Left ventricle myocardium superior (tissue), 1 donor: Measurements from ENCODE around the gene DCST2. TPM values are rescaled to one million over a fixed set of nuclear protein-coding genes. Genes with fewer than 3 reads are reported as not detected.

ENCODE experiments used
- ATAC-seq: fragments of 200-7000 bp; cut with Tn5 transposase; one replicate; pipeline ENCODE4 v1.9.1; 2020; ENCODE audit warnings: mild to moderate bottlenecking, moderate library complexity
- DNase-seq: peaks from one replicate; pipeline ENCODE4 v3.0.0-alpha.2; 2020
- intact Hi-C: fragments of 100-400 bp; cut with micrococcal nuclease; formaldehyde crosslinking; loops from one replicate; pipeline ENCODE4 v1.11.0; 2022
- long read RNA-seq: library from polyadenylated mRNA; unstranded; transcript quantifications from one replicate; pipeline ENCODE4 v2.0.0, GENCODE V29; 2021
- total RNA-seq: library from RNA; stranded (reverse); fragmentation: NEBNext Ultra II Directional; extraction: Animal tissue kit (Norgen Biotek cat#: 25700); gene quantifications from one replicate; pipeline ENCODE4 v1.2.1, GENCODE V29; 2021
- donor health status: DM: no; HTN: yes; CAD: no; lungs with severe emphysema.

The DCST2 gene
- total RNA-seq = 0.37 TPM
- long read RNA-seq = 0 reads

DNA sequence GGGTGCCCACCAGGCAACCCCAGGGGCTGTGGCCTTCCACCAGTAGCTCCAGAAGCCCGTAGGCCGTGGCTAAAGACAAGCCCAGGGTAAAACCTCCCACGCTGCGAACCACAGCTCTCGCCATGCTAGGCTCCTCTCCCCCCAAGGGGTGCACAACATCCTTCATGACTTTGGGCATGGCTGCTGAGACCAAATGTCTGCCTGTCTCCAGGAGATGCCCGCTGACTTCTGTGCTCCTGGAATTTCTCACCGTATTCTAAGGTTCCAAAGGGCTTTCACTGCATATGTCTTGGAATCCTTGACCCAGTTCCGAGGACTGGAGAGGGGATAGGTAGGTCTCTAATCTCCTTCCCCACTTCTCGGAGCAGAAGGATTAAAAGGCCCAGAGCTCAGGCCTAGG, at the start of gene DCST2, which contains the start of gene DCST1:
Gene DCST2 (minus strand): TSS at position 258 of the 400 bp plus-strand sequence. CDS start 80 bp downstream, at position 178.
Gene DCST1 (plus strand): TSS at position 301 of the 400 bp plus-strand sequence. CDS start 213 bp downstream, outside the sequence.
- intact Hi-C loops = no loop called here
- ATAC-seq = no peak
- DNase-seq = no peak

GRCh38 chr1:155083052-155083541, 49.5 kb upstream of the DCST2 start:
- DNase-seq (peak; percentile 23), ATAC-seq (no peak)
- intact Hi-C loops = no loop called here

- intact Hi-C loops = no loop called here
- DNase-seq (peak; percentile 16), ATAC-seq (no peak)
Measured at GRCh38 chr1:155082301-155083051, 48.9 kb upstream of the DCST2 start.

- intact Hi-C loops = no loop called here
- ATAC-seq (no peak), DNase-seq (peak; percentile 30)
Measured at GRCh38 chr1:155081472-155082300, 48.1 kb upstream of the DCST2 start.

- DNase-seq (no peak), ATAC-seq (no peak)
- intact Hi-C loops = no loop called here
Measured at GRCh38 chr1:155080312-155081228, 47.0 kb upstream of the DCST2 start.

GRCh38 chr1:155079487-155080311, 46.1 kb upstream of the DCST2 start:
- intact Hi-C loops = no loop called here
- ATAC-seq = no peak
- DNase-seq = no peak

- intact Hi-C loops = no loop called here
- no peak for ATAC-seq
- no peak for DNase-seq
Measured at GRCh38 chr1:155079210-155079486, 45.6 kb upstream of the DCST2 start.

- DNase-seq = peak; percentile 86
- ATAC-seq = peak; percentile 84
- intact Hi-C loops = no loop called here
Measured at GRCh38 chr1:155078469-155079209, 45.1 kb upstream of the DCST2 start, which contains the start of gene EFNA3. EFNA3 (plus strand) TSS chr1:155078837; CDS start chr1:155078942, 105 bp downstream.

DNA sequence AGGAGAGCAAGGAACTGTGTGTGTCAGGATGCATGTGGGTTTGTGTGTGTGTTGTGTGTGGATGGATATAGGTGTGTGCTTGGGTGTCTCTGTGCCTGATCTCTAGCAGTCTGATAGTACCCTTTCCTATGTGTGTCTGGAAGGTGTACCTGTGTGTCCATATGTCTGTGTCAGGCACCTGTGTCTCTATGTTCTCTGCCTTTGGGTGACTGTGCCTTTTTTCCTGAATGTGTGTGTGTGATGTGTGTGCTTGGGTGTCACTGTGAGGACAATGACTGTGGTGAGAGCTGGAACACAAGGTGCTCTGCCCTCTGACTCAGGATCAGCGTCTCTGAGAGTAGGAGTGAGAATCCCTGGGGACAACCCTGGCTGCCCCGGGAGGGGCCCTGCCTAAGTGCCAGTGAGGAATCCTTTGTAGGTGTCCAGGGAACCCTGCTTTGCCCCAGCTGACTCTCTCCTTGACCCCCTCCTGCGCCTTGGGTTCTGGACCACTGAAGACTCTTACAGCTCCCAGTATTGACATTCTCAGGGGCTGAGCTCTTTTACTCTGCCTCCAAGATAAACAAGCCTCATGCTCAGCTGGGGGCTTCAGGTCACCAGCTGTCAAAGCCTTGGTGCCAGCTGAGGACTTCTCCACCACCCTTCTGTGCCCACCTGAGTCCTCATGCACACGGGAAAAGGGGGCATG, 44.3 kb upstream of the DCST2 start:
- ATAC-seq (no peak), DNase-seq (no peak)
- intact Hi-C loops = no loop called here

- DNase-seq = no peak
Measured at GRCh38 chr1:155077346-155077745, 43.8 kb upstream of the DCST2 start.

DNA sequence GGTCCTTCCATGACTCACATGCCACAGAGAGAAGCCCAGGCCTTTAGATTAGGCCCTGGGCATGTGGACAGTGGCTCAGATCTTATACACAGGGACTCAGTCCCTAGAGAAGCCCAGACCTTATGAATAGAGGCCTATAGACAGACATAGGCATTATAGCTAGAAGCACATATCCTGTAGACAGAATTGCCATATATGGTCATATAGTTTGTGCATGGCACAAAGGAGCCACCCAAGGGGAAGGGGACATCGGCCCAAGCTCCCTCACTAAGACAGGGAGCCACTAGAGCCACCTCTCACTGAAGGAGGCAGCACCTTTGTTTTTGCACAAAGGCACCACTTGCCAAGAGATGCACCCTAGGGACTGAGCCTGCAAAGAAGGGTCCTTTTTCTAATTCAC, 42.8 kb upstream of the DCST2 start:
- DNase-seq (no peak), ATAC-seq (no peak)
- intact Hi-C loops = no loop called here

More at GRCh38 chr1:155077346-155077745, 43.8 kb upstream of the DCST2 start:
- intact Hi-C loops = no loop called here
- ATAC-seq = no peak

DNA sequence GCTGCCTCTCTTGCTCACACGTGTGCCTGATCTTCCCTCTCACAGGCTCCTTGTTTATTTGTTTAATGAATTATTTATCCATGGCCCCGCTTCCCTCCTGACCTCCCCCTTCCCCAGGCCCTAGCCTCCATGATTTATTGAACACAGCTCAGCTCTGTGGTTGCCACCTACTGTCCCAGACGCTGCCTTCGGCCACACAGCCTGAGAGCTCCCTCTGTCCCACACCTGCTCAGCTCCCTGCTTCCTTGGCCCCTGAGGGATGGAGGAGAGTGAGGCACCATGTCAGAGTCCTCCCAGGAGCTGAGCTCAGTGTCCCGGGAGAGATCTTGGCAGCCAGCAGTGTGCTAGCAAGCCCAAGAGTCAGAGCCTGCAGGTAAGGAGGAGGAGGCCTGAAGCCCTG, 42.0 kb upstream of the DCST2 start:
- no peak for ATAC-seq
- no peak for DNase-seq
- intact Hi-C loops = no loop called here

DNA sequence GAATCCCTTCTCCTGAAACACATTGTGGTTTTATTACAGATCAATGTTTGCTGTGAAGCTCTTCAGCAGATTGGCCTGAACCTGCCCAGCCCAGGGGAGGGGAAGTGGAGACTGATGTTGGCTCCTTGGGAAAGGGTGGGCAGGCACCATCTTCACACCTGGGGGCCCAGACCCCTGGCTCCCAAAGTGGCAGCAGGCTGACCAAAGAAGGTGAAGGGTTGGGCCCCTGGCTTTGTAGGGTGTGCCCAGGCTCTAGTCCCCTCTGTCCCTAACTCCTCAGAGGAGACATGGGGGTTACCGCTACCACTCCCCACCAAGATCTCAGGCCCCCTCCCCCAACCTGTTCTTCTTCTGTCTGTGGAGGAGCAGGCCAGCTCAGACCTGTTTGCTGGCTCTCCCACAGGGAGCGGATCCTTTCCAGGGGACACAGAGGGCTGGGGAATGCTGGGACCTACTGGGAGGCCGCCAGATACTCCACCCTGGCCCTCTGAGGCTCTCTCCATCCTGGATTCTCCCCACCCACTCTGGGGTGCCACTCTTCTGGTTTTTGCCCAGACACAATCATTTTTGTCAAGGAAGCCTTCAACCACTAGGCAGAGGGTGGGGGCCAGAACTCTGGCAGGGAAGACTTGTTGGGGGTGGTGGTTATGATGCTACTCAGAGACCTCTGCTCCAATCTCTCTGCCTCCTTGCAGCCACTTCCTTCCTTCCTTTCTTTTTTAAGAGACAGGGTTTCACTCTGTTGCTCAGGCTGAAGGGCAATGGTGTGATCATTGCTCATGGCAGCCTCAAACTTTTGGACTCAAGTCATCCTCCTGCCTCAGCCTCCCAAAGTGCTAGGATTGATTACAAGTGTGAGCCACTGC, 40.0 kb upstream of the DCST2 start:
- intact Hi-C loops = no loop called here
- DNase-seq (no peak), ATAC-seq (no peak)

DNA sequence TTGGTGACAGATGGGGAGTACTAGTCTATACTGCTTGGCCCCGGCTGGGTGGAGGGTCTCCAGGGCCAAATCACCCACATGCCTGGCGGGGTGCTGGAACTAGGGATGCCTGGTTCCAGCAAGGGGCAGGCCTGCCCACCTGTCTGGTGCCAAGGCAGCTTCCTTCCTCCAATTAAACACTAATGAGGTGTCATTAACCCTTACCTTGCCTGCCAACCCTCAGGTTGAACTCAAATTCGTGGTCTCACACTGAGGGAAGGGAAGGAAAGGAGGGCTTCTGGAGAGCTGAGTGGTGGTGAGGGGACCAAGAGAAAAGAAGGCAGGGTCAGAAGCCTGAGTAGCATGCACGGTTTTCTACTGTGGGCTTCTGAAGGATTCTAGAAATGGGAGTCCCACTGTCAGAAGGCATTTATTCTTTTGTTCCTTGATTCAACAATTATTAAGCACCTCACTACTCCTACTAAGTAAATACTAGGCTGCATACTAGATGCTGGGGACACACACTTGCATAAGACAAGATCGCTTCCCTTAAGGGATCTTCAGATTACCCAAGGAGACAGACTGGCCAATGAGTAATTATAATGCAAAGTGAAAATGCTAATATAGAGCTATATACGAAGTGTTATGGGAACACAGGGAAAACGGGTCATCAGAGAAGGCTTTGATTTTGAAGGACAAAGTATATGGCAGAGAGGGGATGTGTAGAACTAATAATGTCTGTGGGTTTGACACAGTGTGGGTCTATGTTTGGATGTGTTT, 39.1 kb upstream of the DCST2 start:
- ATAC-seq (no peak), DNase-seq (peak; percentile 5)
- intact Hi-C loops = no loop called here

DNA sequence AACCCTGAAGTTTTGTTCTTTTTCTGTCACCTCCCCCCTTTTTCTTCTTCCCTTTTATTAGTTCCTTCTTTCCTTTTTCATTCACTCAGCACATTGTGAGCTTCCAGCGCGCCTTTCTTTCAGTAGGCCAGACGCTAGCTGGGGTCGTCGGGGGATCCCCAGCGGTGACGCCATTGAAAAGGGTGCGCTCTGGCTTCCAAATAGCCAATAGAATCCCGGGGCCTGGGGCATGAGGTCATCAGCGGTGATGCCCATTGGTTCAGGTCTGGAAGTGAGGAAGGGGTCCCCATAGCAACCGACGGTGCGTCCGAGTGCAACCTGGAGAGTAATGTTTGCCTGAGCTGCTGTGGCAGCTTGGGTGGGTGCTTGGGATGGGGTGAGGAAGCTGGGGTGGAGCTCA, 38.1 kb upstream of the DCST2 start:
- peak; percentile 27 for DNase-seq
- intact Hi-C loops = no loop called here
- no peak for ATAC-seq
